ENCODE data around the gene MLEC. TPM values are rescaled to one million over a fixed set of nuclear protein-coding genes. Genes with fewer than 3 reads are reported as not detected.
A peak's percentile ranks its signal among the peaks of the same experiment; 100 is the strongest.

MLEC gene
- total RNA-seq, 3 donors from 2014 or later = 67.6 to 75.4 (median 67.8) TPM

GRCh38 chr12:120684523-120684932 is 2.4 kb upstream of the MLEC start:
- intact Hi-C loops (cut with DNase I; ENCODE audit: low total_unique reads) = no loop called here
- Histone ChIP-seq H3K4me3 (no peak overlapping the region), H3K27ac (peak overlapping the region in 1 of 2 donors; percentile 30), H3K9me3 (no peaks in the 10 kb centered on the region), H3K4me1 (peaks cover 5% of the 10 kb centered on the region in 2 donors), H3K36me3 (no peaks in the 10 kb centered on the region), H3K27me3 (no peaks in the 10 kb centered on the region)
- no peak for DNase-seq (ENCODE audit: low spot score in 2 of 2)
- TF ChIP-seq POLR2AphosphoS5 (IDR thresholded peaks at IDR 0.05) = no peak
- no peak for TF ChIP-seq POLR2A (IDR thresholded peaks at IDR 0.05)

GRCh38 chr12:120685522-120685921 is 1.4 kb upstream of the MLEC start:
- Histone ChIP-seq H3K4me1 (peaks cover 5 to 10% of the 10 kb centered on the region in 2 donors), H3K27ac (no peak overlapping the region), H3K9me3 (no peaks in the 10 kb centered on the region), H3K36me3 (no peaks in the 10 kb centered on the region), H3K27me3 (no peaks in the 10 kb centered on the region), H3K4me3 (no peak overlapping the region)
- TF ChIP-seq POLR2AphosphoS5 (IDR thresholded peaks at IDR 0.05) = no peak
- no peak for TF ChIP-seq POLR2A (IDR thresholded peaks at IDR 0.05)
- no peak for TF ChIP-seq CTCF (IDR thresholded peaks at IDR 0.05)
- no peak for DNase-seq (ENCODE audit: low spot score in 2 of 2)
- intact Hi-C loops (cut with DNase I; ENCODE audit: low total_unique reads) = no loop called here

- intact Hi-C loops (cut with DNase I; ENCODE audit: low total_unique reads) = no loop called here
- DNase-seq (ENCODE audit: low spot score in 2 of 2) = peak; percentile 95 to 97
- H3K27me3 ChIP-seq = no peaks in the 10 kb centered on the region
- peak overlapping the region; percentile 66 to 93 (median 72) for H3K4me3 ChIP-seq
- H3K9me3 ChIP-seq = no peaks in the 10 kb centered on the region
- TF ChIP-seq POLR2A (IDR thresholded peaks at IDR 0.05) = no peak
- peak in 2 of 3 donors; percentile 52 to 90 for TF ChIP-seq POLR2AphosphoS5 (IDR thresholded peaks at IDR 0.05)
- no peaks in the 10 kb centered on the region for H3K36me3 ChIP-seq
- H3K4me1 ChIP-seq = peaks cover 5 to 10% of the 10 kb centered on the region in 2 donors
- peak overlapping the region; percentile 91 to 93 for H3K27ac ChIP-seq
Observed at GRCh38 chr12:120686151-120686689, 729 bp upstream of the MLEC start.

- DNase-seq (ENCODE audit: low spot score in 2 of 2) = no peak
- intact Hi-C loops (cut with DNase I; ENCODE audit: low total_unique reads) = no loop called here
- peak overlapping the region; percentile 91 to 93 for H3K27ac ChIP-seq
Observed at GRCh38 chr12:120687578-120688289, 785 bp downstream of the MLEC start.

GRCh38 chr12:120688527-120689071 is 1.6 kb downstream of the MLEC start:
- H3K27me3 ChIP-seq = no peaks in the 10 kb centered on the region
- no peaks in the 10 kb centered on the region for H3K9me3 ChIP-seq
- no peak for DNase-seq (ENCODE audit: low spot score in 2 of 2)
- peaks cover 5 to 10% of the 10 kb centered on the region in 2 donors for H3K4me1 ChIP-seq
- no peaks in the 10 kb centered on the region for H3K36me3 ChIP-seq
- TF ChIP-seq CTCF (IDR thresholded peaks at IDR 0.05) (no peak), POLR2AphosphoS5 (IDR thresholded peaks at IDR 0.05) (no peak), POLR2A (IDR thresholded peaks at IDR 0.05) (no peak)
- no peak overlapping the region for H3K27ac ChIP-seq
- intact Hi-C loops (cut with DNase I; ENCODE audit: low total_unique reads) = no loop called here
- peak overlapping the region; percentile 66 to 93 (median 72) for H3K4me3 ChIP-seq

More at GRCh38 chr12:120687578-120688289, 785 bp downstream of the MLEC start:
- no peaks in the 10 kb centered on the region for H3K27me3 ChIP-seq
- H3K36me3 ChIP-seq = no peaks in the 10 kb centered on the region
- peaks cover 5 to 10% of the 10 kb centered on the region in 2 donors for H3K4me1 ChIP-seq
- H3K9me3 ChIP-seq = no peaks in the 10 kb centered on the region
- TF ChIP-seq POLR2AphosphoS5 (IDR thresholded peaks at IDR 0.05) (no peak), CTCF (IDR thresholded peaks at IDR 0.05) (no peak), POLR2A (IDR thresholded peaks at IDR 0.05) (no peak)
- H3K4me3 ChIP-seq = peak overlapping the region; percentile 66 to 93 (median 72)

Measured in breast epithelium (tissue), 4 donors.